Measurements from ENCODE around the gene PRKAR1B. TPM values are rescaled to one million over a fixed set of nuclear protein-coding genes. Genes with fewer than 3 reads are reported as not detected.

Gene PRKAR1B
- total RNA-seq, 1 donor from 2014 or later, result 14.0 TPM

DNA sequence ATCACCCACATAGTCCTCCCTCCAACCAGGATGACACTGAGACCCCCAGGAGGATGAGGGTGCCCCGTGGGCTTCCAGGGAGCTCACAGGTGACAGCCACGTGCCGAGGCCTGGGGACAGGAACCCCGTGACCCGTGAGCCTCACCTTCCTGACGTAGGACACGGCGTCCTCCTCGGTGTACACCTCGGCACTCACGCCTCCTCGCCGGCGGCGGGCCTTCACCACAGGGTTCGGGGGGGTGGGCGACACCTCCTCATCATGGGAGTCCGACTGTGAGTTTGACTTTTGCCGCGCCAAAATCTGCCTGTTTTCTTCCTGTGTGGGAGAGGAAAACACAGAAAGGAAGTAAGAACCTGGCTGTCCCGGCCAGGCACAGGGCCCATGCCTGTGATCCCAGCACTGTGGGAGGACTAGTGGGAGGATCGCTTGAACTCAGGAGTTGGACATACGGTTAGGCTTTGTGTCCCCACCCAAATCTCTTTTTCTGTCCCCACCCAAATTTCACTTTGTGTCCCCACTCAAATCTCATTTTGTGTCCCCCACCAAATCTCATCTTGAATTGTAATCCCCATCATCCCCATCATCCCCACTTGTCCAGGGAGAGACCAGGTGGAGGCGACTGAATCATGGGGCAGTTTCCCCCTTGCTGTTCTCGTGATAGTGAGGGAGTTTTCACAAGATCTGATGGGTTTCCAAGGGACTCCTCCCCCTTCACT, 46.5 kb downstream of the PRKAR1B start:
- TF ChIP-seq, protein P1, sequence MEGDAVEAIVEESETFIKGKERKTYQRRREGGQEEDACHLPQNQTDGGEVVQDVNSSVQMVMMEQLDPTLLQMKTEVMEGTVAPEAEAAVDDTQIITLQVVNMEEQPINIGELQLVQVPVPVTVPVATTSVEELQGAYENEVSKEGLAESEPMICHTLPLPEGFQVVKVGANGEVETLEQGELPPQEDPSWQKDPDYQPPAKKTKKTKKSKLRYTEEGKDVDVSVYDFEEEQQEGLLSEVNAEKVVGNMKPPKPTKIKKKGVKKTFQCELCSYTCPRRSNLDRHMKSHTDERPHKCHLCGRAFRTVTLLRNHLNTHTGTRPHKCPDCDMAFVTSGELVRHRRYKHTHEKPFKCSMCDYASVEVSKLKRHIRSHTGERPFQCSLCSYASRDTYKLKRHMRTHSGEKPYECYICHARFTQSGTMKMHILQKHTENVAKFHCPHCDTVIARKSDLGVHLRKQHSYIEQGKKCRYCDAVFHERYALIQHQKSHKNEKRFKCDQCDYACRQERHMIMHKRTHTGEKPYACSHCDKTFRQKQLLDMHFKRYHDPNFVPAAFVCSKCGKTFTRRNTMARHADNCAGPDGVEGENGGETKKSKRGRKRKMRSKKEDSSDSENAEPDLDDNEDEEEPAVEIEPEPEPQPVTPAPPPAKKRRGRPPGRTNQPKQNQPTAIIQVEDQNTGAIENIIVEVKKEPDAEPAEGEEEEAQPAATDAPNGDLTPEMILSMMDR (IDR thresholded peaks at IDR 0.05; ENCODE audit: insufficient read depth, low read length, severe bottlenecking), result no peak
- no peaks in the 10 kb centered on the region for H3K27me3 ChIP-seq (ENCODE audit: control insufficient read depth, insufficient read depth, low read length)
- DNase-seq (ENCODE audit: low read depth) (no peak), FAIRE-seq (no peak)
- no peak overlapping the region for H3K4me3 ChIP-seq (ENCODE audit: low read depth, low read length)
- H3K36me3 ChIP-seq (ENCODE audit: control insufficient read depth, insufficient read depth, low read length), result peaks cover 2% of the 10 kb centered on the region

DNA sequence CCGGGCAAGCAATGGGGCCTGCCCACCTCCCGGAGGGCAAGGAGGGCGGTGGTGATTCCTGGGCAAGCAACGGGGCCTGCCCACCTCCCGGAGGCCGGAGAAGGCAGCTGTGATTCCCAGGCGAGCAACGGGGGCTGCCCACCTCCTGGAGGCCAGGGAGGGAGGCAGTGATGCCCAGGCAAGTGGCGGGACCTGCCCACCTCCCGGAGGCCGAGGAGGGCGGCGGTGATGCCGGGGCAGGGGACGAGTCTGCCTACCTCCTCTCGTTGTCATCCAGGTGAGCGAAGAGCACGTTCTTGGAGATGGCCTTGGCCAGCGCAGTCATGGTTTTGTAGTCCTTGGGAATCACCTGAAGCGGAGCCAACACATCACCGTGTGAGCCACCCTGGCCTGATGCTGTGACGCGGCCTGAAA, 50.1 kb downstream of the PRKAR1B start:
- no peak for DNase-seq (ENCODE audit: low read depth)
- no peak for FAIRE-seq
- H3K4me3 ChIP-seq (ENCODE audit: low read depth, low read length), result no peak overlapping the region

DNA sequence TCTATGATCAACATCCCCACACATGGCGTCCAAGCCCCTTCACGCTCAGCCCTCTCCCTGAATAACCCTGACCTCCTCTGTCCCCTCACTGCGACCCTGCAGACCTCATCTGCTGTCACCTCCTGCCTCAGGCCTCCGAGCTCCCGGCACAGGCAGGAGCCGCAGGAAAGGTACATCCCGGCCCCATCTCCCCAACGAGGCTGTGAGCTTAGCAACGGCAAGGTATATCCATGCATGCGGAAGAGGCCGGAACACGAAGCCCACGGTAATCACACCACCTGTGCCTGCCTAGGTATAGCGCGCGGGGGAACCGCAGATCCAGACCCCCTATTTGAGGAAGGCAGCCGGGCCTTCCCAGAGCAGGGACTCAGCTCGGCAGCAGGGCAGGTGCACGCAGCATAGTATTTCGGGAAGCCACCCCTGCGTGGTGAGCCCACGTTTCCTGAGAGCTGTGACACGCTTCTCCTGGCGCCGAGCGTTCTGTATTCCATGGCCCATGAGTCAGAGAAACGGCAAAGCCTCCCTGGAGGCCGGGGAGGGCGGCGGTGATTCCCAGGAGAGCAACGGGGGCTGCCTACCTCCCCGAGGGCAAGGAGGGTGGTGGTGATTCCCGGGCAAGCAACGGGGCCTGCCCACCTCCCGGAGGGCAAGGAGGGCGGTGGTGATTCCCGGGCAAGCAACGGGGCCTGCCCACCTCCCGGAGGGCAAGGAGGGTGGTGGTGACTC, 50.7 kb downstream of the PRKAR1B start:
- H3K36me3 ChIP-seq (ENCODE audit: control insufficient read depth, insufficient read depth, low read length), result peaks cover 2% of the 10 kb centered on the region
- TF ChIP-seq, protein P1 (IDR thresholded peaks at IDR 0.05; ENCODE audit: insufficient read depth, low read length, severe bottlenecking), result no peak

More for the DNA sequence above, 50.1 kb downstream of the PRKAR1B start:
- peaks cover 2% of the 10 kb centered on the region for H3K36me3 ChIP-seq (ENCODE audit: control insufficient read depth, insufficient read depth, low read length)
- H3K27me3 ChIP-seq (ENCODE audit: control insufficient read depth, insufficient read depth, low read length), result no peaks in the 10 kb centered on the region
- TF ChIP-seq, protein P1 (IDR thresholded peaks at IDR 0.05; ENCODE audit: insufficient read depth, low read length, severe bottlenecking), result no peak

DNA sequence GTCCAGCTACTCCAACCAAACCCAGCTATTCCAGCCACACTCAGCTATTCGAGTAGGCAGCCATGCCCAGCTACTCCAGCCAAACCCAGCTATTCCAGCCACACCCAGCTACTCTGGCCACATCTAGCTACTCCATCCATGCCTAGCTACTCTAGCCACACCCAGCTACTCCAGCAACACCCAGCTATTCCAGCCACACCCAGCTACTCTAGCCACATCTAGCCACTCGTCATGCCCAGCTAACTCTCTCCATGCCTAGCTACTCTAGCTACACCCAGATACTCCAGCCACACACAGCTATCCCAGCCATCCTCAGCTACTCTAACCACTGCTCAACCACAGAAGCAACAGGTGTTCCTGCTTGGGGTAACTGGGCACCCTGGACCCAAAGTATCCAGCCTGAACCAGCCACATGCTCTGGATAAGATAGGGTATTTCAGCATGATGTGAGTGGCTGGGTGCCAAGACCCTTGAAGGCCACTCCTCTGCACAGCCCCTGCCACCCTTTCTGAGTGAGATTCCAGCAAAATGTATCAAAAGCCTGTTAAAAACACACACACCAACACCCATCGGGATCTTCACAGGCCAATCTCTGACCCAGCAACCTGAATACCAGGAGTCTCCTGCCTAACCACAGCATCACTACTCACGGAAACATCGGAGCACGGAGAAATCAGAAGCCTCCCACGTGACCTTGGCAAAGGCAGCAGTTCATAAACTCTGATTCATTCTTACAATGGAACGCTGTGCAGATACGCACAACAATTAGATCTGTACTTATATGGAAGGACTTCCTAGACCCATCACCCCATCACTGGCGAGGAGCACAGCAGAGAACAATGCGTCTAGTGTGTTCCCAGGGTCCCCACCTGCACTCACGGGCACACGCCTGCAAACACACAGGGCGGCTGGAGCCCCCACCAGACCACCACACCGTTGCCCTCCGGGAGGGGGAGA, 52.3 kb downstream of the PRKAR1B start:
- TF ChIP-seq, protein P1 (IDR thresholded peaks at IDR 0.05; ENCODE audit: insufficient read depth, low read length, severe bottlenecking), result no peak
- H3K4me3 ChIP-seq (ENCODE audit: low read depth, low read length), result no peak overlapping the region
- H3K27me3 ChIP-seq (ENCODE audit: control insufficient read depth, insufficient read depth, low read length), result no peaks in the 10 kb centered on the region
- H3K36me3 ChIP-seq (ENCODE audit: control insufficient read depth, insufficient read depth, low read length), result peaks cover 2% of the 10 kb centered on the region
- no peak for DNase-seq (ENCODE audit: low read depth)
- FAIRE-seq, result no peak

More for the DNA sequence above, 50.7 kb downstream of the PRKAR1B start:
- FAIRE-seq, result no peak
- Histone ChIP-seq H3K4me3 (ENCODE audit: low read depth, low read length) (no peak overlapping the region), H3K27me3 (ENCODE audit: control insufficient read depth, insufficient read depth, low read length) (no peaks in the 10 kb centered on the region)
- DNase-seq (ENCODE audit: low read depth), result no peak

DNA sequence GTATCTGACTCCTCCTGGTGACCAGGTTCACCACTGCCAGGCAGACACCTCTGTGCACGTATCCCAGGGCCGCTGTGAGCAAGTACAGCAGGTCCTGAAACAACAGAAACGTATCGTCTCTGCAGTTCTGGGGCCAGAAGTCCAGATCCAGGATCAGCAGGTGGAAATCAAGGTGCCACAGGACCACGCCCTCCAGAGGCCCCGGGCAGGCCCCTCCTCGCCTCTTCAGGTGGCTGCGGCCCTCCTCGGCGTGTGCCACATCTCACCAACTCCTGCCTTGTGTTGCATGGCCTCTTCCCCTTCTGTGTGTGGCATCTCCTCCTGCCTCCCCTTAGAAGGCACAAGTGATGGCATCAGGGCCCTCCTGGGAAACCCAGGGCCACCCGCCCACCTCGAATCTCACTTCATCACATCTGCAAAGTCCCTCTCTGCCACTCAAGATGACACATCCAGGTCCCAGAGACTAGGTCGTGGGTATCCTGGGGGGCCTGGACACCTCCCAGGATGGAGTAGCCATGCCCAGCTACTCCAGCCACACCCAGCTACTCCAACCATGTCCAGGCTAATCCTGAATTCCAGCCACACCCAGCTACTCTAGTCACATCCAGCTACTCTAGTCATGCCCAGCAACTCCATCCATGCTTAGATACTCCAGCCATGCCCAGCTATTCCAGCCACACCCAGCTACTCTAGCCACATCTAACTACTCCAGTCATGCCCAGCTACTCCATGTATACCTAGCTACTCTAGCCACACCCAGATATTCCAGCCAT, 53.2 kb downstream of the PRKAR1B start:
- Histone ChIP-seq H3K36me3 (ENCODE audit: control insufficient read depth, insufficient read depth, low read length) (peaks cover 2% of the 10 kb centered on the region), H3K27me3 (ENCODE audit: control insufficient read depth, insufficient read depth, low read length) (no peaks in the 10 kb centered on the region), H3K4me3 (ENCODE audit: low read depth, low read length) (no peak overlapping the region)
- TF ChIP-seq, protein P1 (IDR thresholded peaks at IDR 0.05; ENCODE audit: insufficient read depth, low read length, severe bottlenecking), result no peak
- FAIRE-seq, result no peak
- DNase-seq (ENCODE audit: low read depth), result no peak

All from bronchial epithelial cell (primary cell).